Peyer's patch (tissue), 4 donors: ENCODE results near the gene SH3RF1.

Source experiments
- POLR2A ChIP-seq, 2 donors: fragments of 450-650 bp; IDR thresholded peaks; one replicate each; pipeline ENCODE4 v1.5.1; 2017; ENCODE audit warnings: antibody characterized with exemption in 2 of 2, mild to moderate bottlenecking in 2 of 2, moderate library complexity in 2 of 2
- TF ChIP-seq, protein P1 (sequence below), 6 experiments: fragments of 450-650 bp in 4 of 6; fragments of 200-600 bp in 2 of 6; sonication (generic) in 1 of 6; IDR thresholded peaks; one replicate each; pipeline ENCODE4 v1.5.1; 2017 to 2019; ENCODE audit warnings: antibody characterized with exemption in 6 of 6, mild to moderate bottlenecking in 3 of 6, moderate library complexity in 1 of 6

DNA sequence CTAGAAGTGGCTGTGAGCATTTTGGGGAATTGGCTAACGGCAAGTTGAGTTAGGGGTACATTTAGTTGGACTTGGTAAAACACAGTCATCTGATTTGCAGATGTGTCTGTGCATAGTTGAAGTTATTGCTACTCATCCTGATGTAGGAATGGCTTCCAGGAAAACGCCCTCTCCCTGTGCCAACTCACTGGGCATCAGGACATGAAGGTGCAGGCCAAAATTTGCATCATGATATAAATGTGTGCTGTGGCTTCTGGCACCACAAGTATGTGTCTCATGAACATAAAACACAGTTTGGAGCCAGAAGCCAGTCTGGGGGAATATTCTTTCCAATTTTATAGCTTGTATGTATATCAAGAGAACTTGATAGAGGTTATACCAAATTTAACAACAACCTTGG, 206.5 kb downstream of the SH3RF1 start:
- TF ChIP-seq, protein P1, sequence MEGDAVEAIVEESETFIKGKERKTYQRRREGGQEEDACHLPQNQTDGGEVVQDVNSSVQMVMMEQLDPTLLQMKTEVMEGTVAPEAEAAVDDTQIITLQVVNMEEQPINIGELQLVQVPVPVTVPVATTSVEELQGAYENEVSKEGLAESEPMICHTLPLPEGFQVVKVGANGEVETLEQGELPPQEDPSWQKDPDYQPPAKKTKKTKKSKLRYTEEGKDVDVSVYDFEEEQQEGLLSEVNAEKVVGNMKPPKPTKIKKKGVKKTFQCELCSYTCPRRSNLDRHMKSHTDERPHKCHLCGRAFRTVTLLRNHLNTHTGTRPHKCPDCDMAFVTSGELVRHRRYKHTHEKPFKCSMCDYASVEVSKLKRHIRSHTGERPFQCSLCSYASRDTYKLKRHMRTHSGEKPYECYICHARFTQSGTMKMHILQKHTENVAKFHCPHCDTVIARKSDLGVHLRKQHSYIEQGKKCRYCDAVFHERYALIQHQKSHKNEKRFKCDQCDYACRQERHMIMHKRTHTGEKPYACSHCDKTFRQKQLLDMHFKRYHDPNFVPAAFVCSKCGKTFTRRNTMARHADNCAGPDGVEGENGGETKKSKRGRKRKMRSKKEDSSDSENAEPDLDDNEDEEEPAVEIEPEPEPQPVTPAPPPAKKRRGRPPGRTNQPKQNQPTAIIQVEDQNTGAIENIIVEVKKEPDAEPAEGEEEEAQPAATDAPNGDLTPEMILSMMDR (IDR thresholded peaks at IDR 0.05): no peak
- no peak for TF ChIP-seq POLR2A (IDR thresholded peaks at IDR 0.05)
